ENCODE measurements around the gene OST4.

Gene OST4

DNA sequence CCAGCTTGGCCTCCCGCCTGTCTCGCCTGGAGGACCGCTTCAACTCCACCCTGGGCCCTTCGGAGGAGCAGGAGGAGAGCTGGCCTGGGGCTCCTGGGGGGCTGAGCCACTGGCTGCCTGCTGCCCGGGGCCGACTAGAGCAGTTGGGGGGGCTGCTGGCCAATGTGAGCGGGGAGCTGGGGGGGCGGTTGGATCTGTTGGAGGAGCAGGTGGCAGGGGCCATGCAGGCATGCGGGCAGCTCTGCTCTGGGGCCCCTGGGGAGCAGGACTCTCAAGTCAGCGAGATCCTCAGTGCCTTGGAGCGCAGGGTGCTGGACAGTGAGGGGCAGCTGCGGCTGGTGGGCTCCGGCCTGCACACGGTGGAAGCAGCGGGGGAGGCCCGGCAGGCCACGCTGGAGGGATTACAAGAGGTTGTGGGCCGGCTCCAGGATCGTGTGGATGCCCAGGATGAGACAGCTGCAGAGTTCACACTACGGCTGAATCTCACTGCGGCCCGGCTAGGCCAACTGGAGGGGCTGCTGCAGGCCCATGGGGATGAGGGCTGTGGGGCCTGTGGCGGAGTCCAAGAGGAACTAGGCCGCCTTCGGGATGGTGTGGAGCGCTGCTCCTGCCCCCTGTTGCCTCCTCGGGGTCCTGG is 11.4 kb upstream of the OST4 start:
- WGBS, 2 donors (ENCODE audit: extremely low coverage in 2 of 2, insufficient read length in 2 of 2, insufficient replicate concordance in 1 of 2): no CpG with 5 or more reads among the region's 27 CpGs

DNA sequence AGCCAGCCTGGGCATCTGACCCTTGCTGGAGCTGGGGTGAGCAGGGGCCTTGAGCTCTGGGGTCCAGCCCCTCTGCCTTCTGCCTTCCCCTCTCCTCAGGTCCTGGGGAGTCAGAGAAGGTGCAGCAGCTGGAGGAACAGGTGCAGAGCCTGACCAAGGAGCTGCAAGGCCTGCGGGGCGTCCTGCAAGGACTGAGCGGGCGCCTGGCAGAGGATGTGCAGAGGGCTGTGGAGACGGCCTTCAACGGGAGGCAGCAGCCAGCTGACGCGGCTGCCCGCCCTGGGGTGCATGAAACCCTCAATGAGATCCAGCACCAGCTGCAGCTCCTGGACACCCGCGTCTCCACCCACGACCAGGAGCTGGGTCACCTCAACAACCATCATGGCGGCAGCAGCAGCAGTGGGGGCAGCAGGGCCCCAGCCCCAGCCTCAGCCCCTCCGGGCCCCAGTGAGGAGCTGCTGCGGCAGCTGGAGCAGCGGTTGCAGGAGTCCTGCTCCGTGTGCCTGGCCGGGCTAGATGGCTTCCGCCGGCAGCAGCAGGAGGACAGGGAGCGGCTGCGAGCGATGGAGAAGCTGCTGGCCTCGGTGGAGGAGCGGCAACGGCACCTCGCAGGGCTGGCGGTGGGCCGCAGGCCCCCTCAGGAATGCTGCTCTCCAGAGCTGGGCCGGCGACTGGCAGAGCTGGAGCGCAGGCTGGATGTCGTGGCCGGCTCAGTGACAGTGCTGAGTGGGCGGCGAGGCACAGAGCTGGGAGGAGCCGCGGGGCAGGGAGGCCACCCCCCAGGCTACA is 10.7 kb upstream of the OST4 start:
- peaks cover 15 to 43% of the 10 kb centered on the region in 2 donors for H3K4me1 ChIP-seq (ENCODE audit: control insufficient read depth in 2 of 2, insufficient read depth in 1 of 2, low read depth in 1 of 2, low read length in 2 of 2)
- peak overlapping the region; percentile 55 for H2BK5ac ChIP-seq (ENCODE audit: low read length)
- H3K23ac ChIP-seq (ENCODE audit: low read depth, low read length, poor library complexity): no peak overlapping the region
- no peak for DNase-seq (ENCODE audit: low spot score)
- peaks cover 0 to 6% (median 0%) of the 10 kb centered on the region in 3 experiments for H3K27me3 ChIP-seq (ENCODE audit: control insufficient read depth in 3 of 3, insufficient read depth in 3 of 3, low read depth in 1 of 3, low read length in 3 of 3)
- no CpG with 5 or more reads among the region's 38 CpGs for WGBS, 2 donors (ENCODE audit: extremely low coverage in 2 of 2, insufficient read length in 2 of 2, insufficient replicate concordance in 1 of 2)
- no peak overlapping the region for H4K8ac ChIP-seq (ENCODE audit: low read depth, low read length)
- H3K4me2 ChIP-seq (ENCODE audit: insufficient read depth, low read length, poor library complexity, severe bottlenecking): no peak overlapping the region
- H2AK5ac ChIP-seq (ENCODE audit: low read depth, low read length): peak overlapping the region; percentile 66
- H3K4me3 ChIP-seq (ENCODE audit: low read length in 2 of 2): no peak overlapping the region
- H4K91ac ChIP-seq (ENCODE audit: low read depth, low read length, poor library complexity): peak overlapping the region; percentile 40
- H3K9ac ChIP-seq (ENCODE audit: low read depth, low read length, poor library complexity): no peak overlapping the region
- H3K18ac ChIP-seq (ENCODE audit: low read length): peak overlapping the region; percentile 33
- H3K14ac ChIP-seq (ENCODE audit: low read length): no peak overlapping the region
- H3K9me3 ChIP-seq (replicated peaks in 1 of 2; ENCODE audit: control insufficient read depth in 2 of 2, insufficient read depth in 1 of 2, low read depth in 1 of 2, low read length in 2 of 2): no peaks in the 10 kb centered on the region
- peak overlapping the region; percentile 11 for H2BK120ac ChIP-seq (ENCODE audit: low read depth, low read length)
- no peak overlapping the region for H3K27ac ChIP-seq (replicated peaks; ENCODE audit: low read length)
- peak overlapping the region; percentile 59 for H2BK12ac ChIP-seq (ENCODE audit: low read length)
- H3K36me3 ChIP-seq (replicated peaks in 1 of 2; ENCODE audit: control insufficient read depth in 2 of 2, insufficient read depth in 2 of 2, low read length in 2 of 2): no peaks in the 10 kb centered on the region
- no peak overlapping the region for H2AFZ ChIP-seq (ENCODE audit: low read length)
- no peaks in the 10 kb centered on the region for H3K79me1 ChIP-seq (ENCODE audit: low read depth, low read length)
- no peak overlapping the region for H3K4ac ChIP-seq (ENCODE audit: low read length)
- peak overlapping the region; percentile 64 for H2BK15ac ChIP-seq (ENCODE audit: low read length)

More for the DNA sequence above, 11.4 kb upstream of the OST4 start:
- Histone ChIP-seq H3K4me1 (ENCODE audit: control insufficient read depth in 2 of 2, insufficient read depth in 1 of 2, low read depth in 1 of 2, low read length in 2 of 2) (peaks cover 15 to 42% of the 10 kb centered on the region in 2 donors), H2BK120ac (ENCODE audit: low read depth, low read length) (no peak overlapping the region), H2BK15ac (ENCODE audit: low read length) (peak overlapping the region; percentile 64), H3K9ac (ENCODE audit: low read depth, low read length, poor library complexity) (no peak overlapping the region), H3K9me3 (replicated peaks in 1 of 2; ENCODE audit: control insufficient read depth in 2 of 2, insufficient read depth in 1 of 2, low read depth in 1 of 2, low read length in 2 of 2) (no peaks in the 10 kb centered on the region), H3K4ac (ENCODE audit: low read length) (no peak overlapping the region), H2AFZ (ENCODE audit: low read length) (no peak overlapping the region), H4K8ac (ENCODE audit: low read depth, low read length) (no peak overlapping the region), H2BK5ac (ENCODE audit: low read length) (no peak overlapping the region), H3K14ac (ENCODE audit: low read length) (no peak overlapping the region), H3K18ac (ENCODE audit: low read length) (peak overlapping the region; percentile 8), H3K79me1 (ENCODE audit: low read depth, low read length) (no peaks in the 10 kb centered on the region), H2AK5ac (ENCODE audit: low read depth, low read length) (peak overlapping the region; percentile 92), H2BK12ac (ENCODE audit: low read length) (no peak overlapping the region), H3K27ac (replicated peaks; ENCODE audit: low read length) (no peak overlapping the region), H3K4me3 (ENCODE audit: low read length in 2 of 2) (no peak overlapping the region), H3K36me3 (replicated peaks in 1 of 2; ENCODE audit: control insufficient read depth in 2 of 2, insufficient read depth in 2 of 2, low read length in 2 of 2) (no peaks in the 10 kb centered on the region), H3K23ac (ENCODE audit: low read depth, low read length, poor library complexity) (no peak overlapping the region), H3K27me3 (ENCODE audit: control insufficient read depth in 3 of 3, insufficient read depth in 3 of 3, low read depth in 1 of 3, low read length in 3 of 3) (peaks cover 0 to 6% (median 6%) of the 10 kb centered on the region in 3 experiments), H4K91ac (ENCODE audit: low read depth, low read length, poor library complexity) (no peak overlapping the region), H3K4me2 (ENCODE audit: insufficient read depth, low read length, poor library complexity, severe bottlenecking) (no peak overlapping the region)
- DNase-seq (ENCODE audit: low spot score): no peak

GRCh38 chr2:27080603-27080936 is 9.1 kb upstream of the OST4 start:
- DNase-seq (ENCODE audit: low spot score): no peak
- peak overlapping the region; percentile 97 for H3K4ac ChIP-seq (ENCODE audit: low read length)
- H2BK15ac ChIP-seq (ENCODE audit: low read length): peak overlapping the region; percentile 96
- H3K14ac ChIP-seq (ENCODE audit: low read length): peak overlapping the region; percentile 67
- H2BK120ac ChIP-seq (ENCODE audit: low read depth, low read length): peak overlapping the region; percentile 90
- H3K79me1 ChIP-seq (ENCODE audit: low read depth, low read length): no peaks in the 10 kb centered on the region
- H2BK5ac ChIP-seq (ENCODE audit: low read length): peak overlapping the region; percentile 57
- peak overlapping the region; percentile 92 for H3K18ac ChIP-seq (ENCODE audit: low read length)
- H3K4me3 ChIP-seq (ENCODE audit: low read length in 2 of 2): no peak overlapping the region
- peak overlapping the region; percentile 53 for H4K8ac ChIP-seq (ENCODE audit: low read depth, low read length)
- H2BK12ac ChIP-seq (ENCODE audit: low read length): peak overlapping the region; percentile 67
- H3K27ac ChIP-seq (replicated peaks; ENCODE audit: low read length): no peak overlapping the region
- H3K36me3 ChIP-seq (replicated peaks in 1 of 2; ENCODE audit: control insufficient read depth in 2 of 2, insufficient read depth in 2 of 2, low read length in 2 of 2): no peaks in the 10 kb centered on the region
- WGBS, 2 donors (ENCODE audit: extremely low coverage in 2 of 2, insufficient read length in 2 of 2, insufficient replicate concordance in 1 of 2): no CpG with 5 or more reads among the region's 14 CpGs
- H4K91ac ChIP-seq (ENCODE audit: low read depth, low read length, poor library complexity): peak overlapping the region; percentile 86
- H3K27me3 ChIP-seq (ENCODE audit: control insufficient read depth in 3 of 3, insufficient read depth in 3 of 3, low read depth in 1 of 3, low read length in 3 of 3): peaks cover 0 to 2% (median 0%) of the 10 kb centered on the region in 3 experiments
- H3K4me1 ChIP-seq (ENCODE audit: control insufficient read depth in 2 of 2, insufficient read depth in 1 of 2, low read depth in 1 of 2, low read length in 2 of 2): peaks cover 15 to 50% of the 10 kb centered on the region in 2 donors
- peak overlapping the region; percentile 76 for H3K23ac ChIP-seq (ENCODE audit: low read depth, low read length, poor library complexity)
- H3K9me3 ChIP-seq (replicated peaks in 1 of 2; ENCODE audit: control insufficient read depth in 2 of 2, insufficient read depth in 1 of 2, low read depth in 1 of 2, low read length in 2 of 2): no peaks in the 10 kb centered on the region
- peak overlapping the region; percentile 71 for H2AFZ ChIP-seq (ENCODE audit: low read length)
- H3K4me2 ChIP-seq (ENCODE audit: insufficient read depth, low read length, poor library complexity, severe bottlenecking): peak overlapping the region; percentile 29
- H3K9ac ChIP-seq (ENCODE audit: low read depth, low read length, poor library complexity): peak overlapping the region; percentile 38
- H2AK5ac ChIP-seq (ENCODE audit: low read depth, low read length): peak overlapping the region; percentile 71

DNA sequence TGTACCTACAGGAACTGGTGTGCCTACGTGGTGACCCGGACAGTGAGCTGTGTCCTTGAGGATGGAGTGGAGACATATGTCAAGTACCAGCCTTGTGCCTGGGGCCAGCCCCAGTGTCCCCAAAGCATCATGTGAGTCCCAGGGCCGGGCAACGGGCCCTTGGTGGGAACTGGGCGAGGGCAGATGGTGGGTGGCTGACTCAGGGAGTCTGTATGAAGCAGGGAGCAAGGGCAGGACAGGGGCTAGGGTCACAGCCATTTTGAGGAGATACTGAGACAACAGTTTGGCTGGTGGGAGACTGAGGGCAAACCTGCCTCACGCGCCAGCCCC is 8.7 kb upstream of the OST4 start:
- H3K9me3 ChIP-seq (replicated peaks in 1 of 2; ENCODE audit: control insufficient read depth in 2 of 2, insufficient read depth in 1 of 2, low read depth in 1 of 2, low read length in 2 of 2): no peaks in the 10 kb centered on the region
- peak overlapping the region; percentile 76 for H3K23ac ChIP-seq (ENCODE audit: low read depth, low read length, poor library complexity)
- H3K27ac ChIP-seq (replicated peaks; ENCODE audit: low read length): no peak overlapping the region
- H2BK120ac ChIP-seq (ENCODE audit: low read depth, low read length): peak overlapping the region; percentile 90
- H4K91ac ChIP-seq (ENCODE audit: low read depth, low read length, poor library complexity): no peak overlapping the region
- peaks cover 0 to under 1% (median 0%) of the 10 kb centered on the region in 3 experiments for H3K27me3 ChIP-seq (ENCODE audit: control insufficient read depth in 3 of 3, insufficient read depth in 3 of 3, low read depth in 1 of 3, low read length in 3 of 3)
- DNase-seq (ENCODE audit: low spot score): no peak
- peak overlapping the region; percentile 71 for H2AK5ac ChIP-seq (ENCODE audit: low read depth, low read length)
- H3K4me3 ChIP-seq (ENCODE audit: low read length in 2 of 2): no peak overlapping the region
- peak overlapping the region; percentile 25 for H3K14ac ChIP-seq (ENCODE audit: low read length)
- peak overlapping the region; percentile 16 for H2AFZ ChIP-seq (ENCODE audit: low read length)
- H3K4ac ChIP-seq (ENCODE audit: low read length): no peak overlapping the region
- no peak overlapping the region for H4K8ac ChIP-seq (ENCODE audit: low read depth, low read length)
- peak overlapping the region; percentile 67 for H2BK12ac ChIP-seq (ENCODE audit: low read length)
- H3K4me1 ChIP-seq (ENCODE audit: control insufficient read depth in 2 of 2, insufficient read depth in 1 of 2, low read depth in 1 of 2, low read length in 2 of 2): peaks cover 12 to 50% of the 10 kb centered on the region in 2 donors
- no CpG with 5 or more reads among the region's 7 CpGs for WGBS, 2 donors (ENCODE audit: extremely low coverage in 2 of 2, insufficient read length in 2 of 2, insufficient replicate concordance in 1 of 2)
- H3K4me2 ChIP-seq (ENCODE audit: insufficient read depth, low read length, poor library complexity, severe bottlenecking): no peak overlapping the region
- H3K36me3 ChIP-seq (replicated peaks in 1 of 2; ENCODE audit: control insufficient read depth in 2 of 2, insufficient read depth in 2 of 2, low read length in 2 of 2): no peaks in the 10 kb centered on the region
- H2BK5ac ChIP-seq (ENCODE audit: low read length): peak overlapping the region; percentile 57
- peak overlapping the region; percentile 96 for H2BK15ac ChIP-seq (ENCODE audit: low read length)
- no peak overlapping the region for H3K18ac ChIP-seq (ENCODE audit: low read length)
- H3K79me1 ChIP-seq (ENCODE audit: low read depth, low read length): no peaks in the 10 kb centered on the region
- peak overlapping the region; percentile 63 for H3K9ac ChIP-seq (ENCODE audit: low read depth, low read length, poor library complexity)
